K562 (cell line): ENCODE data around the gene TMED6.

ENCODE experiments used
- CBFB ChIP-seq: sonication (generic); formaldehyde crosslinking; IDR thresholded peaks from 2 replicates; pipeline ENCODE4 v1.4.0; 2020; ENCODE audit warnings: mild to moderate bottlenecking, missing genetic modification reagents
- RFX5 ChIP-seq: IDR thresholded peaks from 2 replicates; pipeline ENCODE4 v1.6.1; 2011; ENCODE audit warnings: low read depth, mild to moderate bottlenecking, improper control_type of control experiment, low read length
- RNF2 ChIP-seq: sonication (generic); IDR thresholded peaks from 2 replicates; pipeline ENCODE4 v1.6.1; 2016
- ZKSCAN3 ChIP-seq: fragments of 250-450 bp; sonication (Bioruptor Pico); IDR thresholded peaks from 2 replicates; pipeline ENCODE4 v1.4.0; 2020
- ZNF134 ChIP-seq: fragments of 250-450 bp; sonication (Bioruptor Pico); conservative IDR thresholded peaks from 2 replicates; pipeline ENCODE4 v1.4.0; 2020
- ZSCAN29 ChIP-seq: fragments of 450-650 bp; IDR thresholded peaks from 2 replicates; pipeline ENCODE4 v1.6.1; 2017
- ZZZ3 ChIP-seq: fragments of 450-650 bp; IDR thresholded peaks from 2 replicates; pipeline ENCODE4 v1.6.1; 2016; ENCODE audit warnings: antibody characterized with exemption, mild to moderate bottlenecking, moderate library complexity
- TF ChIP-seq, protein P1 (sequence below): fragments of 450-650 bp; IDR thresholded peaks from 2 replicates; pipeline ENCODE4 v1.6.1; 2016; ENCODE audit warnings: missing biosample characterization, missing genetic modification characterization

DNA sequence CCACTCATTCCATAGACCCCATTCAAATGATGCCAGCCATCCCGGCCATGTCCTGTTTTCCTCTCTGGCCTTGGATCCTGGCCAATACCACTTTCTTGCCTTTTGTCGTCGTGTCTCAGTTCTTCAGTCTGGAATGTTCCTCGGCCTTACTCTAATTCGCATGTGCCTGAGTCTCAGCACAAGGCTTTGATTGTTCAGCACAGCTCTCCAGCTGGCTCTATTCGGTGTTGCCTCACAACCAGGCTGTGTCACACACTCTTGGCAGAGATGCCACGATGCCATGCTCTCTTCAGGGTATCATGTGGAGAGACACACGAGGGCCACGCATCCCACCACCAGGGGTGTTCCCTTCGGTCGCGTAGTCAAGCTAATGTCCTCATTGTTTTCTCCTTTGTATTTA, 42.3 kb downstream of the TMED6 start:
- TF ChIP-seq ZSCAN29 (no peak), CBFB (CRISPR knock-in tag) (no peak), ZNF134 (CRISPR knock-in tag) (no peak), ZKSCAN3 (CRISPR knock-in tag) (no peak), ZZZ3 (no peak), RNF2 (no peak), RFX5 (no peak)
- TF ChIP-seq, protein P1, sequence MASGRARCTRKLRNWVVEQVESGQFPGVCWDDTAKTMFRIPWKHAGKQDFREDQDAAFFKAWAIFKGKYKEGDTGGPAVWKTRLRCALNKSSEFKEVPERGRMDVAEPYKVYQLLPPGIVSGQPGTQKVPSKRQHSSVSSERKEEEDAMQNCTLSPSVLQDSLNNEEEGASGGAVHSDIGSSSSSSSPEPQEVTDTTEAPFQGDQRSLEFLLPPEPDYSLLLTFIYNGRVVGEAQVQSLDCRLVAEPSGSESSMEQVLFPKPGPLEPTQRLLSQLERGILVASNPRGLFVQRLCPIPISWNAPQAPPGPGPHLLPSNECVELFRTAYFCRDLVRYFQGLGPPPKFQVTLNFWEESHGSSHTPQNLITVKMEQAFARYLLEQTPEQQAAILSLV (tag) = no peak
